ENCODE data around the gene ZFP36L1. TPM values are rescaled to one million over a fixed set of nuclear protein-coding genes. Genes with fewer than 3 reads are reported as not detected.

The ZFP36L1 gene
- total RNA-seq, 1 experiment from 2014 or later: 94.8 TPM

DNA sequence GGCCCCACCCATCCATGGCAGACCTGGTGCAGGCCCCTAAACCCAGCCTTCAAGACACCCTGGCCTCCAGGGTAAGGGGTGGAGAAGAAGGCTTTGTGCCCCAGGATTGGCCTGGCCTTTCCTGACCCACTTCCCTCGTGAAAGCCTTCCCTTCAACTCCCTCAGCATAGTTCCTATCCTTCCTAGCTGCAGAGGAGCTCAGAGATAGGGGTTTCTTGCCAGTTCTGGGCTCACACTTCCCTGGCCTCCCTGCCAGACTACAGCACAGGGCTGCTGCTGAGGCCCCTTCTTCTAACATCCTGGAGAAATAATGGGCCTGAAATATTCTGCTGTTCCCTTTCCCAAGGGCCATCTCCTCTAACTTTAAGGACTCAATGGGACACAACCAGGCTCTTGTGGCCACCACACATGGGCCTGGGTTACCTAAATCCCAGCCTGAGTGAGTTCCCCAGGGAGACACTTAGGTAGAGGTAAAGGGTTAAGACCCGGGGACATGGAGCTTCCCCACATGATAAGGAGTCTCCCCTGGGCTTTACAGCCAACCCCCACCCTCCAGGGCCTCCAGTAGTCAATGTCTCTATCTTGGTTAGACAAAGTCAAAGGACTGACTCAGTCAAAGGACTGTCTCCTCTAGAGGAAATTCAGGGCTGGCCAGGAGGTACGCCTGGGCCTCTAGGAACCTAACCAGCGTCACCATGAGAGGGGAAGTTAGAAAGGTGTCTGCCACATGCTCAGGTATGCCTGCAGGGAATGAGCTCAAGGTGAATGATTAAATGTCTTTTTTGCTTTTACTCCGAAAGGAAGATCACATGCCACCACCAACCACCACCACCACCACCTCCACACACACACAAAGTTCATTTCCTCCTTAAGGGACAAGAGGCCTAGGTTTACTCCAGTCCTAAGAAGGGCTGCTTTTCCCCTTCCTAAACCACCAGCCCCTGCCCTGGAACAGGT is 7.1 kb downstream of the ZFP36L1 start:
- DNase-seq: peak; percentile 37 to 53
- H3K27ac Mint-ChIP-seq (ENCODE audit: unreplicated experiment): peak overlapping the region; percentile 83
- peaks cover 51% of the 10 kb centered on the region for H3K4me1 Mint-ChIP-seq (ENCODE audit: low read depth, unreplicated experiment)
- Histone ChIP-seq H3K27me3 (replicated peaks; ENCODE audit: control insufficient read depth, insufficient read depth, low read length) (no peaks in the 10 kb centered on the region), H3K4me1 (peaks cover 91% of the 10 kb centered on the region), H3K9me3 (no peaks in the 10 kb centered on the region), H3K36me3 (ENCODE audit: control insufficient read depth, insufficient read depth, low read length) (peaks cover 5% of the 10 kb centered on the region), H3K4me3 (ENCODE audit: low read depth, low read length) (no peak overlapping the region)
- ChIA-PET CTCF (interaction anchor here (1.6 kb wide), 1 partner anchor 31 kb away, joined by 3 read pairs; no protein-coding TSS in a partner anchor), POLR2A (interaction anchor here (7.4 kb wide), 1 partner anchor 7 kb away, joined by 70 read pairs; the partner anchor contains the start of gene ZFP36L1)
- TF ChIP-seq, protein P1, sequence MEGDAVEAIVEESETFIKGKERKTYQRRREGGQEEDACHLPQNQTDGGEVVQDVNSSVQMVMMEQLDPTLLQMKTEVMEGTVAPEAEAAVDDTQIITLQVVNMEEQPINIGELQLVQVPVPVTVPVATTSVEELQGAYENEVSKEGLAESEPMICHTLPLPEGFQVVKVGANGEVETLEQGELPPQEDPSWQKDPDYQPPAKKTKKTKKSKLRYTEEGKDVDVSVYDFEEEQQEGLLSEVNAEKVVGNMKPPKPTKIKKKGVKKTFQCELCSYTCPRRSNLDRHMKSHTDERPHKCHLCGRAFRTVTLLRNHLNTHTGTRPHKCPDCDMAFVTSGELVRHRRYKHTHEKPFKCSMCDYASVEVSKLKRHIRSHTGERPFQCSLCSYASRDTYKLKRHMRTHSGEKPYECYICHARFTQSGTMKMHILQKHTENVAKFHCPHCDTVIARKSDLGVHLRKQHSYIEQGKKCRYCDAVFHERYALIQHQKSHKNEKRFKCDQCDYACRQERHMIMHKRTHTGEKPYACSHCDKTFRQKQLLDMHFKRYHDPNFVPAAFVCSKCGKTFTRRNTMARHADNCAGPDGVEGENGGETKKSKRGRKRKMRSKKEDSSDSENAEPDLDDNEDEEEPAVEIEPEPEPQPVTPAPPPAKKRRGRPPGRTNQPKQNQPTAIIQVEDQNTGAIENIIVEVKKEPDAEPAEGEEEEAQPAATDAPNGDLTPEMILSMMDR (IDR thresholded peaks at IDR 0.05; ENCODE audit: insufficient read depth in 1 of 2, low read depth in 1 of 2, low read length in 1 of 2, severe bottlenecking in 1 of 2, unreplicated experiment in 1 of 2): no peak
- no peaks in the 10 kb centered on the region for H3K27me3 Mint-ChIP-seq (ENCODE audit: insufficient read depth, unreplicated experiment)
- BruUV-seq (replicated peaks): no TSS peak
- no peak overlapping the region for H3K4me3 Mint-ChIP-seq (ENCODE audit: unreplicated experiment)
- H3K36me3 Mint-ChIP-seq (ENCODE audit: insufficient read depth, unreplicated experiment): peaks cover 65% of the 10 kb centered on the region
- H3K9me3 Mint-ChIP-seq (ENCODE audit: unreplicated experiment): no peaks in the 10 kb centered on the region
- intact Hi-C loops (cut with micrococcal nuclease; ENCODE audit: unreplicated experiment): loop anchor here (2.0 kb wide), 1 partner anchor 157 kb away; no protein-coding TSS in a partner anchor

DNA sequence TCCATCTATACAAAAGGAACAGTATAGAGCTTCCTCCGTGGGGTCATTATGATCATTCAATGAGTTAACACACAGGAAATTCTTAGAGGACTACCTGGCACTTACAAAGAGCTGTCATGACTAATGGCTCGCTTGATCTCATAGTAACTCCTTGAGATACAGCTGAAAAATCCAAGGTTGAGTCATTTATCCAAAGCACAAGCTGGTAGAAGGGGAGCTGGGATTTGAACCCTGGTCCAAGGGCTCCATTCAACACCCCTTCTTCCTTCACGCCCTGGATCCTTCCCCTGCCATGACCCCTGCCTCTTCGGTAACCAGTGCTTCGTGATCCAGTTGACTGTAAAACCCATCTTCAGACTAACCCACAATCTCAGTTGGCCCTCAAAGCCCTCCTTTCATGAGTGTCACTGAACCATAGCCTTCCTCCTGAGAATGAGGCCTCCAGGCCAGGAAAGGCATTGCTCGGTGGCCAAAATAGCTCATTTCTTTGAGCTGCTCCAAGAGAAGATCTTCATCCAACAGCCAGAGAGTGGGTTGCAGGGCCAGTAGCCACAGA is 7.8 kb downstream of the ZFP36L1 start:
- no peak overlapping the region for H3K4me3 ChIP-seq (ENCODE audit: low read depth, low read length)
- CTCF ChIA-PET: interaction anchor here (1.2 to 1.6 kb wide), 2 partner anchors 22 to 32 kb away, joined by 3 read pairs; no protein-coding TSS in a partner anchor
- POLR2A ChIA-PET: interaction anchor here (7.4 kb wide), 1 partner anchor 7 kb away, joined by 70 read pairs; the partner anchor contains the start of gene ZFP36L1
- H3K27me3 ChIP-seq (replicated peaks; ENCODE audit: control insufficient read depth, insufficient read depth, low read length): no peaks in the 10 kb centered on the region
- TSS peak; percentile 82 for BruUV-seq (replicated peaks)
- H3K36me3 Mint-ChIP-seq (ENCODE audit: insufficient read depth, unreplicated experiment): peaks cover 58% of the 10 kb centered on the region
- peaks cover 52% of the 10 kb centered on the region for H3K4me1 Mint-ChIP-seq (ENCODE audit: low read depth, unreplicated experiment)
- H3K9me3 ChIP-seq: no peaks in the 10 kb centered on the region
- peak overlapping the region; percentile 83 for H3K27ac Mint-ChIP-seq (ENCODE audit: unreplicated experiment)
- H3K27me3 Mint-ChIP-seq (ENCODE audit: insufficient read depth, unreplicated experiment): no peaks in the 10 kb centered on the region
- H3K4me1 ChIP-seq: peaks cover 91% of the 10 kb centered on the region
- intact Hi-C loops (cut with micrococcal nuclease; ENCODE audit: unreplicated experiment): loop anchor here (1.0 to 2.0 kb wide), 2 partner anchors 8 to 156 kb away; partner anchors contain the start of gene ZFP36L1
- DNase-seq: no peak
- H3K9me3 Mint-ChIP-seq (ENCODE audit: unreplicated experiment): no peaks in the 10 kb centered on the region
- peaks cover 5% of the 10 kb centered on the region for H3K36me3 ChIP-seq (ENCODE audit: control insufficient read depth, insufficient read depth, low read length)
- TF ChIP-seq, protein P1 (IDR thresholded peaks at IDR 0.05; ENCODE audit: insufficient read depth in 1 of 2, low read depth in 1 of 2, low read length in 1 of 2, severe bottlenecking in 1 of 2, unreplicated experiment in 1 of 2): no peak
- H3K4me3 Mint-ChIP-seq (ENCODE audit: unreplicated experiment): no peak overlapping the region

All from Caco-2 (cell line).